Measurements from ENCODE around the gene GGNBP2.
A peak's percentile ranks its signal among the peaks of the same experiment; 100 is the strongest.

GGNBP2 gene

DNA sequence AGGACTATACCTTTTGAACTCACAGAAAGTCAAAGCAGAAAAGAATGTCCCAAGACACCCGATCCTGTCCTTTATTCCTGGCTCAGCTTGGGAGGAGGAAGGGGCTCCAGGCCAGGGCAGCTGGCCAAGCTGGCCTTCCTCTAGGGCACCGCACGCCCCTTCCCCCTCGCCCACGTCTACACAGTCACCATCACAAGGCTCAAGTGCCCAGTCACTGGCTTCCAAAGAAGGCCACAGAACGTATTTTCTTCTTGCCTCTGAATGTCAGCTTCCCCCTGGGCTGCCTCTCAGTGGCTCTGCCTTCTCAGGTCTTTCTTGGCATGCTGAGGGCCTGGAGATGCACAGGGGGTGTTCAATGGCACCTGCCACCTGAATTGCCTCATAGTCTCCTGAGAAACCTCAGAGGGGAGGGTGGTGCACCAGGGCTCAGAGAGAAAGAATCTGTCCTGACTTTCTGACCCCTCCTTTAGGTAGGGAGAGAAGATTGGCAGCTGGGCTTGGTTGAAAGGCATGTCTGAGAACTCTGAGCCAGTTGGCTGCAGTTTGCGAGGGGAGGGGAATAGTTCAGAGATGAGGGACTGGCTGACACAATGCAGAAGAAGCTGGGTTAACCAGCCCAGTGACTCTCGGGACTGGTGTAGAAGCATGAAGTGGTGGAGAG lies 49.1 kb downstream of the GGNBP2 start:
- no CpG with 5 or more reads among the region's 8 CpGs for WGBS, 2 donors (ENCODE audit: extremely low coverage in 2 of 2, insufficient read length in 2 of 2, insufficient replicate concordance in 1 of 2)
- Histone ChIP-seq H3K27me3 (ENCODE audit: control insufficient read depth in 3 of 3, insufficient read depth in 3 of 3, low read depth in 1 of 3, low read length in 3 of 3) (no peaks in the 10 kb centered on the region), H3K4me1 (ENCODE audit: control insufficient read depth in 2 of 2, insufficient read depth in 1 of 2, low read depth in 1 of 2, low read length in 2 of 2) (peaks cover 13 to 16% of the 10 kb centered on the region in 2 donors), H3K4me2 (ENCODE audit: insufficient read depth, low read length, poor library complexity, severe bottlenecking) (no peak overlapping the region), H2AFZ (ENCODE audit: low read length) (no peak overlapping the region), H3K27ac (replicated peaks; ENCODE audit: low read length) (no peak overlapping the region), H3K9me3 (replicated peaks in 1 of 2; ENCODE audit: control insufficient read depth in 2 of 2, insufficient read depth in 1 of 2, low read depth in 1 of 2, low read length in 2 of 2) (no peaks in the 10 kb centered on the region), H2AK5ac (ENCODE audit: low read depth, low read length) (no peak overlapping the region), H2BK12ac (ENCODE audit: low read length) (no peak overlapping the region), H3K14ac (ENCODE audit: low read length) (no peak overlapping the region), H4K91ac (ENCODE audit: low read depth, low read length, poor library complexity) (no peak overlapping the region), H3K18ac (ENCODE audit: low read length) (no peak overlapping the region), H3K23ac (ENCODE audit: low read depth, low read length, poor library complexity) (no peak overlapping the region), H2BK120ac (ENCODE audit: low read depth, low read length) (no peak overlapping the region), H4K8ac (ENCODE audit: low read depth, low read length) (no peak overlapping the region), H3K36me3 (replicated peaks in 1 of 2; ENCODE audit: control insufficient read depth in 2 of 2, insufficient read depth in 2 of 2, low read length in 2 of 2) (peaks cover 3 to 49% of the 10 kb centered on the region in 2 donors), H3K79me1 (ENCODE audit: low read depth, low read length) (peaks cover 7% of the 10 kb centered on the region), H3K4me3 (ENCODE audit: low read length in 2 of 2) (no peak overlapping the region), H3K4ac (ENCODE audit: low read length) (no peak overlapping the region), H2BK15ac (ENCODE audit: low read length) (no peak overlapping the region), H3K9ac (ENCODE audit: low read depth, low read length, poor library complexity) (peak overlapping the region; percentile 25), H2BK5ac (ENCODE audit: low read length) (no peak overlapping the region)
- DNase-seq (ENCODE audit: low spot score) = no peak

DNA sequence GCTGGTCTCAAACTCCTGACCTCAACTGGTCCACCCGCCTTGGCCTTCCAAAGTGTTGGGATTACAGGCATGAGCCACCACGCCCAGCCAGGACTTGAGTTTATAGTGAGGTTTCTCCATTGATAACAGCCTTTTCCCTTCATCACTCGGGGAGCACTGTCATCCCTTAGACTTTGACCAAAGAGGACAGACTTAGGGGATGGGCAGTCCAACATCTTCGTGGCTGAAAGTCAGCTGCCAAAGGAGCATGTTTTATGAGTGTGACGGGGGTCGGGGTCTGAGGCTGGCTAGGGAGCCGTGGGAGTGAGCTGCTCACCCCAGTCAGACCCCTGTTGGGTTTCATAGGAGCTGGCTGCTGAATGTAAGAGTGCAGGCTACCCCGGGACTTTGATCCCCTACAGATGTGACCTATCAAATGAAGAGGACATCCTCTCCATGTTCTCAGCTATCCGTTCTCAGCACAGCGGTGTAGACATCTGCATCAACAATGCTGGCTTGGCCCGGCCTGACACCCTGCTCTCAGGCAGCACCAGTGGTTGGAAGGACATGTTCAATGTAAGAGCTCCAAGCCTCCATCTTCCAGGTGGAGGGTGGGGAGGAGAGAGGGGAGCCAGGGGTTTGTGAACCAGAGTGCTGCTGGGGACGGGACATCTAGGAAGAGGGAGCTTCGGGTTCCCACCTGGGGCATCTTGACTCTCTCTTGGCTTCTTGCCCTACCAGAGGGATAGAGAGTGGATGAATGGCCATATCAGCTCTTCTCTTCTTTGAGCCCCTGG lies 50.1 kb downstream of the GGNBP2 start:
- Histone ChIP-seq H3K36me3 (replicated peaks in 1 of 2; ENCODE audit: control insufficient read depth in 2 of 2, insufficient read depth in 2 of 2, low read length in 2 of 2) (peaks cover 9 to 45% of the 10 kb centered on the region in 2 donors), H2BK5ac (ENCODE audit: low read length) (peak overlapping the region; percentile 33), H2AFZ (ENCODE audit: low read length) (no peak overlapping the region), H2AK5ac (ENCODE audit: low read depth, low read length) (no peak overlapping the region), H2BK15ac (ENCODE audit: low read length) (no peak overlapping the region), H3K9me3 (replicated peaks in 1 of 2; ENCODE audit: control insufficient read depth in 2 of 2, insufficient read depth in 1 of 2, low read depth in 1 of 2, low read length in 2 of 2) (no peaks in the 10 kb centered on the region), H3K27me3 (ENCODE audit: control insufficient read depth in 3 of 3, insufficient read depth in 3 of 3, low read depth in 1 of 3, low read length in 3 of 3) (no peaks in the 10 kb centered on the region), H3K4me2 (ENCODE audit: insufficient read depth, low read length, poor library complexity, severe bottlenecking) (no peak overlapping the region), H3K18ac (ENCODE audit: low read length) (no peak overlapping the region), H3K23ac (ENCODE audit: low read depth, low read length, poor library complexity) (no peak overlapping the region), H3K4me1 (ENCODE audit: control insufficient read depth in 2 of 2, insufficient read depth in 1 of 2, low read depth in 1 of 2, low read length in 2 of 2) (peaks cover 13 to 16% of the 10 kb centered on the region in 2 donors), H4K8ac (ENCODE audit: low read depth, low read length) (no peak overlapping the region), H3K4me3 (ENCODE audit: low read length in 2 of 2) (no peak overlapping the region), H3K14ac (ENCODE audit: low read length) (no peak overlapping the region), H2BK12ac (ENCODE audit: low read length) (no peak overlapping the region), H2BK120ac (ENCODE audit: low read depth, low read length) (no peak overlapping the region), H3K9ac (ENCODE audit: low read depth, low read length, poor library complexity) (no peak overlapping the region), H3K79me1 (ENCODE audit: low read depth, low read length) (peaks cover 7% of the 10 kb centered on the region), H4K91ac (ENCODE audit: low read depth, low read length, poor library complexity) (no peak overlapping the region), H3K27ac (replicated peaks; ENCODE audit: low read length) (no peak overlapping the region), H3K4ac (ENCODE audit: low read length) (no peak overlapping the region)
- DNase-seq (ENCODE audit: low spot score) = no peak
- WGBS, 2 donors (ENCODE audit: extremely low coverage in 2 of 2, insufficient read length in 2 of 2, insufficient replicate concordance in 1 of 2) = no CpG with 5 or more reads among the region's 13 CpGs

DNA sequence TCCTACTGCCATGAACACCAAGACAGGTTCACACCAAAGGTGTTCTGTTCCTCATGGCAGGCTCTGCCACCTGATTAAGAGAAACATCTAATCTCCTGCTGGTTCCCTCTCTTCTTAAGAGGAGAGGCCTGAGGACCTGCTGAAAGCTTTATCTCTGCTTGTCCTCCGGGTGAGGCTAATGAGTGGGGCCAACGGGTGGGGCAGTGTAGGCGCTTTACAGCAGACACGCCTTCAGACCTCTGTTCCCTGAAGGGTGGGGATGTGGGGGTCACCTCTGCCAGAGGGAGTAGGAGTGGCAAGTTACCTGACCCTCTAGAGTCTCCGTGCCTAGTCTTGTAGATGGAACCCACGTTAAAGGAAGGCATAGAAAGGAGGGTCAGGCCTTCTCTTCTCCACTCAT lies 52.5 kb downstream of the GGNBP2 start:
- H2BK15ac ChIP-seq (ENCODE audit: low read length) = no peak overlapping the region
- H3K27ac ChIP-seq (replicated peaks; ENCODE audit: low read length) = no peak overlapping the region
- no peaks in the 10 kb centered on the region for H3K9me3 ChIP-seq (replicated peaks in 1 of 2; ENCODE audit: control insufficient read depth in 2 of 2, insufficient read depth in 1 of 2, low read depth in 1 of 2, low read length in 2 of 2)
- WGBS, 2 donors (ENCODE audit: extremely low coverage in 2 of 2, insufficient read length in 2 of 2, insufficient replicate concordance in 1 of 2) = no CpG with 5 or more reads among the region's 6 CpGs
- H3K79me1 ChIP-seq (ENCODE audit: low read depth, low read length) = peaks cover 7% of the 10 kb centered on the region
- H3K27me3 ChIP-seq (ENCODE audit: control insufficient read depth in 3 of 3, insufficient read depth in 3 of 3, low read depth in 1 of 3, low read length in 3 of 3) = peaks cover 0 to 2% (median 0%) of the 10 kb centered on the region in 3 experiments
- no peak overlapping the region for H4K8ac ChIP-seq (ENCODE audit: low read depth, low read length)
- H3K4me2 ChIP-seq (ENCODE audit: insufficient read depth, low read length, poor library complexity, severe bottlenecking) = no peak overlapping the region
- H3K23ac ChIP-seq (ENCODE audit: low read depth, low read length, poor library complexity) = no peak overlapping the region
- H2BK12ac ChIP-seq (ENCODE audit: low read length) = no peak overlapping the region
- no peak for DNase-seq (ENCODE audit: low spot score)
- no peak overlapping the region for H3K4me3 ChIP-seq (ENCODE audit: low read length in 2 of 2)
- H3K36me3 ChIP-seq (replicated peaks in 1 of 2; ENCODE audit: control insufficient read depth in 2 of 2, insufficient read depth in 2 of 2, low read length in 2 of 2) = peaks cover 9 to 32% of the 10 kb centered on the region in 2 donors
- no peak overlapping the region for H3K4ac ChIP-seq (ENCODE audit: low read length)
- H2AFZ ChIP-seq (ENCODE audit: low read length) = no peak overlapping the region
- H3K18ac ChIP-seq (ENCODE audit: low read length) = no peak overlapping the region
- no peak overlapping the region for H2BK120ac ChIP-seq (ENCODE audit: low read depth, low read length)
- H3K14ac ChIP-seq (ENCODE audit: low read length) = no peak overlapping the region
- H2BK5ac ChIP-seq (ENCODE audit: low read length) = no peak overlapping the region
- H2AK5ac ChIP-seq (ENCODE audit: low read depth, low read length) = no peak overlapping the region
- peaks cover 14 to 21% of the 10 kb centered on the region in 2 donors for H3K4me1 ChIP-seq (ENCODE audit: control insufficient read depth in 2 of 2, insufficient read depth in 1 of 2, low read depth in 1 of 2, low read length in 2 of 2)
- no peak overlapping the region for H3K9ac ChIP-seq (ENCODE audit: low read depth, low read length, poor library complexity)
- H4K91ac ChIP-seq (ENCODE audit: low read depth, low read length, poor library complexity) = no peak overlapping the region
